LNCaP clone FGC (cell line): ENCODE measurements around the gene COX6A2.
"Not testable (repeated sequence)": the region's sequence is repeated elsewhere in the genome, so short reads cannot be mapped to it uniquely, and the experiment has no call there.

Source experiments
- DNase-seq: peaks from one replicate; pipeline ENCODE4 v3.0.0-alpha.2; 2011; ENCODE audit warnings: low read depth
- H3K4me3 ChIP-seq: 2 replicates; pipeline ENCODE4 v1.5.1; 2011; ENCODE audit warnings: mild to moderate bottlenecking, low read depth, low read length, control low read depth
- TF ChIP-seq, protein P1 (sequence below): IDR thresholded peaks from 2 replicates; pipeline ENCODE4 v1.5.1; 2012; ENCODE audit warnings: mild to moderate bottlenecking; ENCODE audit not compliant: control insufficient read depth, insufficient read depth; ENCODE audit errors: extremely low read depth

COX6A2 gene

DNA sequence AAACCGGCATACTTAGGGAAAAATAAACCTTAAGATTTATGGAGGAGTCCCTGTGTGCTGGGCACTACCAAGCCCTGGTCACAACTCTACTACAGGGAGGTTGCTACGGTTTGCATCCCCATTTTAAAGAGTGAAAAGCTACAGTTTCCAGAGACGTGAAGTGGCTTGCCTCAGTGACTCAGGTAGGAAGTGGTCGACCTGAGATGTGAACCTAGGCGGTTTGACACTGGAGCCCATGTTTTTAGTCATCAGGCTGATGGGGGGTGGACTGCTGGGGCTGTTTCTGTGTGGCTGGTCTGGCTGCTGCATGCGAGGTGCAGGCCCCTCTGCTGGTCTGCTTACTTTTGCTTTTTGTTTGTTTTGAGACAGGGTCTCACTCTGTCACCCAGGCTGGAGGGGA is 6.6 kb downstream of the COX6A2 start:
- TF ChIP-seq, protein P1, sequence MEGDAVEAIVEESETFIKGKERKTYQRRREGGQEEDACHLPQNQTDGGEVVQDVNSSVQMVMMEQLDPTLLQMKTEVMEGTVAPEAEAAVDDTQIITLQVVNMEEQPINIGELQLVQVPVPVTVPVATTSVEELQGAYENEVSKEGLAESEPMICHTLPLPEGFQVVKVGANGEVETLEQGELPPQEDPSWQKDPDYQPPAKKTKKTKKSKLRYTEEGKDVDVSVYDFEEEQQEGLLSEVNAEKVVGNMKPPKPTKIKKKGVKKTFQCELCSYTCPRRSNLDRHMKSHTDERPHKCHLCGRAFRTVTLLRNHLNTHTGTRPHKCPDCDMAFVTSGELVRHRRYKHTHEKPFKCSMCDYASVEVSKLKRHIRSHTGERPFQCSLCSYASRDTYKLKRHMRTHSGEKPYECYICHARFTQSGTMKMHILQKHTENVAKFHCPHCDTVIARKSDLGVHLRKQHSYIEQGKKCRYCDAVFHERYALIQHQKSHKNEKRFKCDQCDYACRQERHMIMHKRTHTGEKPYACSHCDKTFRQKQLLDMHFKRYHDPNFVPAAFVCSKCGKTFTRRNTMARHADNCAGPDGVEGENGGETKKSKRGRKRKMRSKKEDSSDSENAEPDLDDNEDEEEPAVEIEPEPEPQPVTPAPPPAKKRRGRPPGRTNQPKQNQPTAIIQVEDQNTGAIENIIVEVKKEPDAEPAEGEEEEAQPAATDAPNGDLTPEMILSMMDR, result no peak
- H3K4me3 ChIP-seq, result no peak overlapping the region
- DNase-seq, result no peak

DNA sequence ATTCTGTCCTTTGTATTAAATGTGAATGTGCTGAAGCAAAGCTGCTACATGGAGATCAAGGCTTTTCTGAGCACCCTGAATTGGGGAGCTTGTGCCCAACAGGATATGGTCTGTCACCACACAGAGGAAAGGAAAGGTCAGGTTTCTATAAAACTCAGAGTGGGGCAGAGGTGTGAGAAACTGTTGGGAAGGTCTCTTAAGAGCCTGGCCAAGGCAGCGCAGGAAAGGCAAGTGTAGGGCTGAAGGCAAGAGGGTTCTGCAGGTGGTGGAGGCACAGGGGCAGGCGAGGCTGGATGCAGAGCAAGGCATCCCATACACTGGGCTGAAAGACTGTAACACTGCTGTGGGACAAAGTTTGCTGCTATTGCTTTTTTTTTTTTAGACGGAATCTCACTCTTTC is 8.1 kb downstream of the COX6A2 start:
- H3K4me3 ChIP-seq, result no peak overlapping the region
- DNase-seq, result no peak
- TF ChIP-seq, protein P1, result no peak

DNA sequence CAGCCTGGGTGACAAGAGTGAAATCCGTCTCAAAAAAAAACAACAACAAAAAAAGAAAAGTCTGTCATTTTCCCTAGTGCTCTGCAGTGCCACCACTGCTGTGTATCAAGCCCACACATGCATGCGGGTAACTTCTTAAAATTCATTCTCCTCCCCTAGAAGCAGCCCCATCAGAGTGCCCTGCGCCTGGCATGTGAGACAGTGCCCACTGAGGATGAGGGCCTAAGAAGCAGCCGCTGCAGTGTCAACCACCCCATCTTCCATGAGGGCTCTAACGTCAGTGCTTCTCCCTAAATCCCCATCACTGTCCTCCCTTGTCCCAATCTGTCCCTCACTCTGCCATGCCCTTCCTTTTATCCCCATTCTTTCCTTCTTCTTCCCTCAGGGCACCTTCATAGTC is 10.2 kb downstream of the COX6A2 start:
- H3K4me3 ChIP-seq, result no peak overlapping the region
- DNase-seq, result no peak
- TF ChIP-seq, protein P1, result no peak

DNA sequence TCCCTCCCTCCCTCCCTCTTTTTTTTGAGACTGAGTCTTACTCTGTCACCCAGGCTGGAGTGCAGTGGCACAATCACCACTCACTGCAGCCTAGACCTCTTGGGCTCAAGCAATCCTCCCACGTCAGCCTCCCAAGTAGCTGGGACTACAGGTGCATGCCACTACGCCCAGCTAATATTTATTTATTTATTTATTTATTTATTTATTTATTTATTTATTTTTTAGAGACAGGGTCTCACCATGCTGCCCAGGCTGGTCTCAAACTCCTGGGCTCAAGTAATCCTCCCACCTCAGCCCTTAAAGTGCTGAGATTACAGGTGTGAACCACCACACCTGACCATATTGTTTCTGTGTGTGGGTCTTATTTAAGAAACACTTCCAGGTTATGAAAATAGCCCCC is 11.1 kb downstream of the COX6A2 start:
- not testable (repeated sequence) for H3K4me3 ChIP-seq, DNase-seq

DNA sequence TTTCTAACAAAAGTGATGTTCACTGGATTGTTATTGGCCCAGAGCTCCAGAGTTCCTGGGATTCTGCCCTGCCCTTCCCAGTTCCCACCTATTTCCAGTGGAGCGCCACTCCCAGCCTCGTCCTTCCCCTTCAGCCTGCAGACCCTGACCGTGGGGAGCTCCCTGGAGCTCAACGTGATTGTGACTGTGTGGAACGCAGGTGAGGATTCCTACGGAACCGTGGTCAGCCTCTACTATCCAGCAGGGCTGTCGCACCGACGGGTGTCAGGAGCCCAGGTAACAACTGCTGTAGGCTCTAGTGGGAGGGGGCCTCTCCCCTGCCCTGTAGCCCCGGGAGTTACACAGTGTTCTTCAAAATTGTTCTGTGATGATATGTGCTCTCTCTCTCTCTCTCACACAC is 11.8 kb downstream of the COX6A2 start:
- no peak overlapping the region for H3K4me3 ChIP-seq
- TF ChIP-seq, protein P1, result no peak
- DNase-seq, result no peak

DNA sequence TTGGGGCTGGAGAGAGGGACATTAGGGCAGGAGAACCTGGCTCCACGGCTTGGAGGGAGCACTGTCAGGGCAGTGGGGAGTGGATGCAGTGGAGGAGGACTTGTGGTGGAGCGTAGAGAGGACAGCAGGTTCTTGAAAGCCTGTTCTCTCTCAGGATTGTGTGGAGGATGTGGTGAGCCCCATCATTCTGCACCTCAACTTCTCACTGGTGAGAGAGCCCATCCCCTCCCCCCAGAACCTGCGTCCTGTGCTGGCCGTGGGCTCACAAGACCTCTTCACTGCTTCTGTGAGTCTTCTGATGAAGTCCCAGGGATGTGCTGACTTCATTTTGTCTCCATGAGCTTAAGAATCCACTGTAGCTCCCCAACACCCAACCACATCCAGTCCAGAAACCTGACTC is 13.5 kb downstream of the COX6A2 start:
- TF ChIP-seq, protein P1, result no peak
- no peak overlapping the region for H3K4me3 ChIP-seq
- DNase-seq, result no peak

DNA sequence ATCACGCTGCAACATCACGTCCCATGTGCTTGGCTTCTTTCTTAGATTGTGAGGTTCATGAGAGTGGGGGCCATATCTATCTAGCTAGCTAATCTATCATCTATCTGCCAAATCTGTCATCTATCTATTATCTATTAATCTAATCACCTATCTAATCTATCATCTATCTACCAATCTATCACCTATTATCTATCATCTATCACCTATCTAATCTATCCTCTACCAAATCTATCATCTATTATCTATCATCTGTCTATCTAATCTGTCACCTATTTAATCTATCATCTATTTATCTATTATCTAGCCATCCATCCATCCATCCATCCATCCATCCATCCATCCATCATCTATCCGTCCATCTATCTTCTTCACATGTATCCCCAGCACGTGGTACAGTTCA is 14.2 kb downstream of the COX6A2 start:
- TF ChIP-seq, protein P1, result no peak
- no peak for DNase-seq
- no peak overlapping the region for H3K4me3 ChIP-seq

DNA sequence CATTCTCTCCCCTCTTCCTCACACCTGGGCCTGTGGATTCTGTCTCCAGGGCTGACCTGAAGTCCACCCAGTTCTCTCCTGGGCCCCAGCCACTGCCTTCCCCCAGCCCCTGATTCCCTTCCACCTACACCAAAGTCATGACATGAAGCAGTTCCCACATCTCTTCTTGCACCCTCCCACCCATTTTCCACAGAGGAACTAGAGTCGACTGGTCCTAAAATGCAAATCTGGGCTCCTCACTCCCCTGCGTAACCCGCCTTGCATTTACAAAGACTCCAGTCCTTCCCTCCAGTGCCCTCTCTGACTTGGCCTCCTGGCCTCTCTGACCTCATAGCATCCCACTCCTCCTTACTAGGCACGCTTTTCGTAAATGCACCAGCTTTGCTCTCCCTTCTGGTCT is 14.8 kb downstream of the COX6A2 start:
- TF ChIP-seq, protein P1, result no peak
- no peak for DNase-seq
- H3K4me3 ChIP-seq, result no peak overlapping the region
